GM23338 (cell line): ENCODE data around the gene MYH6.

ENCODE experiments used
- CREB1 ChIP-seq: fragments of 250-450 bp; sonication (Bioruptor Pico); IDR thresholded peaks from 2 replicates; pipeline ENCODE4 v1.5.0; 2020; ENCODE audit warnings: low read depth, mild to moderate bottlenecking, moderate library complexity
- ETS1 ChIP-seq: IDR thresholded peaks from 2 replicates; pipeline ENCODE4 v1.6.1; 2016; ENCODE audit warnings: antibody characterized with exemption
- EZH2 ChIP-seq: fragments of 200-600 bp; sonication (generic); IDR thresholded peaks from one replicate; pipeline ENCODE4 v1.8.0; 2017; ENCODE audit warnings: antibody characterized with exemption, mild to moderate bottlenecking, low read depth; ENCODE audit not compliant: unreplicated experiment
- EZH2phosphoT487 ChIP-seq: fragments of 200-600 bp; sonication (generic); IDR thresholded peaks from one replicate; pipeline ENCODE4 v1.8.1; 2018; ENCODE audit warnings: antibody characterized with exemption; ENCODE audit not compliant: unreplicated experiment
- JUNB ChIP-seq: IDR thresholded peaks from one replicate; pipeline ENCODE4 v1.6.1; 2016; ENCODE audit warnings: antibody characterized with exemption; ENCODE audit not compliant: unreplicated experiment
- POLR2AphosphoS5 ChIP-seq: IDR thresholded peaks from 2 replicates; pipeline ENCODE4 v1.6.1; 2016; ENCODE audit warnings: antibody characterized with exemption, low read depth
- REST ChIP-seq: IDR thresholded peaks from one replicate; pipeline ENCODE4 v1.6.1; 2018; ENCODE audit warnings: antibody characterized with exemption; ENCODE audit not compliant: unreplicated experiment
- TF ChIP-seq, protein P1 (sequence below), 2 experiments: fragments of 200-600 bp in 1 of 2; sonication (generic) in 1 of 2; conservative IDR thresholded peaks; 2 replicates each; pipeline versions ENCODE4 v1.5.1 to v1.6.1; 2016 to 2017; ENCODE audit warnings: antibody characterized with exemption in 2 of 2, low read depth in 2 of 2, mild to moderate bottlenecking in 2 of 2, moderate library complexity in 1 of 2
- TF ChIP-seq, protein P2 (sequence below): fragments of 250-450 bp; sonication (Bioruptor Pico); IDR thresholded peaks from 2 replicates; pipeline ENCODE4 v1.5.0; 2020; ENCODE audit warnings: mild to moderate bottlenecking, moderate library complexity

DNA sequence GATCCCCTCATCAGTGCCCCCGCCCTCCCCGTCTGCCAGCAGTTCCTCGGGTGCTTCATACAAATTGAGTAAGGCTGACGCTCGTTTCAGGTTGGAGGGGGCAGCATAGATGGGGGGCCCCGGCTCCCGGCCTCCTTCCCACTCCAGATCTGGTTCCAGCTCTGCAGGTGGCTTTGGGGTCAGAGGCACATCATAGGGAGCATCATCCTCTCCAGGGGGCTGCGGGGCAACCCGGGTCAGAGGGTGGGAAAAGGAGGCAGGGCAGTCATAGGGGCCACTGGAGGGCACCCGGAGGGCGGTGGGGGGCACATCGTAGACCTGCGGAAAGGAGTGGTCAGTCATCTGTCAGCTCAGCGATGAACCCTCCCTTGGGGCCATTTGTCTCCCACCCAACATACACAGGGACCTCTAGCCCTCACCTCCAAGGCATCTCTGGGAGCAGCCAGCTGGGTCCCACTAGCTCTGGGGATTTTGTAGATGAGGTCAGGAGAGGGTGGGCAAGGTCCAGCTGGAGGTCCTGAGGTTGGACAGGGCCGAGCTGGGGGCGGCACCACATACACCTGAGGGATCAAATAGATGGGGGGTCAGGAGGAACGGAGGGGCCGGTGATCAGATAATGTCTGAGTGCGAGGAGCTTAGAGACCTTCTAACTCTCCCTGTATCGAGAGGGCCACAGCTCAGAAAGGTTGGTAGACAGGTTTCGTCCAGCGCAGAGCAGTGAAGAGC, 48.2 kb downstream of the MYH6 start:
- TF ChIP-seq, protein P1, sequence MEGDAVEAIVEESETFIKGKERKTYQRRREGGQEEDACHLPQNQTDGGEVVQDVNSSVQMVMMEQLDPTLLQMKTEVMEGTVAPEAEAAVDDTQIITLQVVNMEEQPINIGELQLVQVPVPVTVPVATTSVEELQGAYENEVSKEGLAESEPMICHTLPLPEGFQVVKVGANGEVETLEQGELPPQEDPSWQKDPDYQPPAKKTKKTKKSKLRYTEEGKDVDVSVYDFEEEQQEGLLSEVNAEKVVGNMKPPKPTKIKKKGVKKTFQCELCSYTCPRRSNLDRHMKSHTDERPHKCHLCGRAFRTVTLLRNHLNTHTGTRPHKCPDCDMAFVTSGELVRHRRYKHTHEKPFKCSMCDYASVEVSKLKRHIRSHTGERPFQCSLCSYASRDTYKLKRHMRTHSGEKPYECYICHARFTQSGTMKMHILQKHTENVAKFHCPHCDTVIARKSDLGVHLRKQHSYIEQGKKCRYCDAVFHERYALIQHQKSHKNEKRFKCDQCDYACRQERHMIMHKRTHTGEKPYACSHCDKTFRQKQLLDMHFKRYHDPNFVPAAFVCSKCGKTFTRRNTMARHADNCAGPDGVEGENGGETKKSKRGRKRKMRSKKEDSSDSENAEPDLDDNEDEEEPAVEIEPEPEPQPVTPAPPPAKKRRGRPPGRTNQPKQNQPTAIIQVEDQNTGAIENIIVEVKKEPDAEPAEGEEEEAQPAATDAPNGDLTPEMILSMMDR (conservative IDR thresholded peaks at IDR 0.05; ENCODE audit: low read depth in 2 of 2): no peak
- TF ChIP-seq CREB1 (CRISPR knock-in tag): no peak
- no peak for TF ChIP-seq EZH2
- no peak for TF ChIP-seq POLR2AphosphoS5
- no peak for TF ChIP-seq REST
- no peak for TF ChIP-seq EZH2phosphoT487
- no peak for TF ChIP-seq ETS1
- TF ChIP-seq JUNB: no peak
- TF ChIP-seq, protein P2, sequence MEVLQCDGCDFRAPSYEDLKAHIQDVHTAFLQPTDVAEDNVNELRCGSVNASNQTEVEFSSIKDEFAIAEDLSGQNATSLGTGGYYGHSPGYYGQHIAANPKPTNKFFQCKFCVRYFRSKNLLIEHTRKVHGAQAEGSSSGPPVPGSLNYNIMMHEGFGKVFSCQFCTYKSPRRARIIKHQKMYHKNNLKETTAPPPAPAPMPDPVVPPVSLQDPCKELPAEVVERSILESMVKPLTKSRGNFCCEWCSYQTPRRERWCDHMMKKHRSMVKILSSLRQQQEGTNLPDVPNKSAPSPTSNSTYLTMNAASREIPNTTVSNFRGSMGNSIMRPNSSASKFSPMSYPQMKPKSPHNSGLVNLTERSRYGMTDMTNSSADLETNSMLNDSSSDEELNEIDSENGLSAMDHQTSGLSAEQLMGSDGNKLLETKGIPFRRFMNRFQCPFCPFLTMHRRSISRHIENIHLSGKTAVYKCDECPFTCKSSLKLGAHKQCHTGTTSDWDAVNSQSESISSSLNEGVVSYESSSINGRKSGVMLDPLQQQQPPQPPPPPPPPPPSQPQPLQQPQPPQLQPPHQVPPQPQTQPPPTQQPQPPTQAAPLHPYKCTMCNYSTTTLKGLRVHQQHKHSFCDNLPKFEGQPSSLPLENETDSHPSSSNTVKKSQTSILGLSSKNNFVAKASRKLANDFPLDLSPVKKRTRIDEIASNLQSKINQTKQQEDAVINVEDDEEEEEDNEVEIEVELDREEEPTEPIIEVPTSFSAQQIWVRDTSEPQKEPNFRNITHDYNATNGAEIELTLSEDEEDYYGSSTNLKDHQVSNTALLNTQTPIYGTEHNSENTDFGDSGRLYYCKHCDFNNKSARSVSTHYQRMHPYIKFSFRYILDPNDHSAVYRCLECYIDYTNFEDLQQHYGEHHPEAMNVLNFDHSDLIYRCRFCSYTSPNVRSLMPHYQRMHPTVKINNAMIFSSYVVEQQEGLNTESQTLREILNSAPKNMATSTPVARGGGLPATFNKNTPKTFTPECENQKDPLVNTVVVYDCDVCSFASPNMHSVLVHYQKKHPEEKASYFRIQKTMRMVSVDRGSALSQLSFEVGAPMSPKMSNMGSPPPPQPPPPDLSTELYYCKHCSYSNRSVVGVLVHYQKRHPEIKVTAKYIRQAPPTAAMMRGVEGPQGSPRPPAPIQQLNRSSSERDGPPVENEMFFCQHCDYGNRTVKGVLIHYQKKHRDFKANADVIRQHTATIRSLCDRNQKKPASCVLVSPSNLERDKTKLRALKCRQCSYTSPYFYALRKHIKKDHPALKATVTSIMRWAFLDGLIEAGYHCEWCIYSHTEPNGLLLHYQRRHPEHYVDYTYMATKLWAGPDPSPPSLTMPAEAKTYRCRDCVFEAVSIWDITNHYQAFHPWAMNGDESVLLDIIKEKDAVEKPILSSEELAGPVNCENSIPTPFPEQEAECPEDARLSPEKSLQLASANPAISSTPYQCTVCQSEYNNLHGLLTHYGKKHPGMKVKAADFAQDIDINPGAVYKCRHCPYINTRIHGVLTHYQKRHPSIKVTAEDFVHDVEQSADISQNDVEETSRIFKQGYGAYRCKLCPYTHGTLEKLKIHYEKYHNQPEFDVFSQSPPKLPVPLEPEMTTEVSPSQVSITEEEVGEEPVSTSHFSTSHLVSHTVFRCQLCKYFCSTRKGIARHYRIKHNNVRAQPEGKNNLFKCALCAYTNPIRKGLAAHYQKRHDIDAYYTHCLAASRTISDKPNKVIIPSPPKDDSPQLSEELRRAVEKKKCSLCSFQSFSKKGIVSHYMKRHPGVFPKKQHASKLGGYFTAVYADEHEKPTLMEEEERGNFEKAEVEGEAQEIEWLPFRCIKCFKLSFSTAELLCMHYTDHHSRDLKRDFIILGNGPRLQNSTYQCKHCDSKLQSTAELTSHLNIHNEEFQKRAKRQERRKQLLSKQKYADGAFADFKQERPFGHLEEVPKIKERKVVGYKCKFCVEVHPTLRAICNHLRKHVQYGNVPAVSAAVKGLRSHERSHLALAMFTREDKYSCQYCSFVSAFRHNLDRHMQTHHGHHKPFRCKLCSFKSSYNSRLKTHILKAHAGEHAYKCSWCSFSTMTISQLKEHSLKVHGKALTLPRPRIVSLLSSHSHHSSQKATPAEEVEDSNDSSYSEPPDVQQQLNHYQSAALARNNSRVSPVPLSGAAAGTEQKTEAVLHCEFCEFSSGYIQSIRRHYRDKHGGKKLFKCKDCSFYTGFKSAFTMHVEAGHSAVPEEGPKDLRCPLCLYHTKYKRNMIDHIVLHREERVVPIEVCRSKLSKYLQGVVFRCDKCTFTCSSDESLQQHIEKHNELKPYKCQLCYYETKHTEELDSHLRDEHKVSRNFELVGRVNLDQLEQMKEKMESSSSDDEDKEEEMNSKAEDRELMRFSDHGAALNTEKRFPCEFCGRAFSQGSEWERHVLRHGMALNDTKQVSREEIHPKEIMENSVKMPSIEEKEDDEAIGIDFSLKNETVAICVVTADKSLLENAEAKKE (CRISPR knock-in tag): no peak
